GM18519 (cell line): ENCODE measurements around the gene XPR1.
"Not testable (repeated sequence)": the region's sequence is repeated elsewhere in the genome, so short reads cannot be mapped to it uniquely, and the experiment has no call there.

Source experiments
- ATAC-seq: cut with Tn5 transposase; IDR thresholded peaks from one replicate; pipeline ENCODE4 v1.9.1; 2021; ENCODE audit warnings: mild to moderate bottlenecking, moderate library complexity; ENCODE audit not compliant: unreplicated experiment, low FRiP score

Gene XPR1

GRCh38 chr1:180702376-180702775, 70.6 kb downstream of the XPR1 start:
- not testable (repeated sequence) for ATAC-seq

- ATAC-seq = not testable (repeated sequence)
Measured at GRCh38 chr1:180710746-180711145, 78.9 kb downstream of the XPR1 start.

- ATAC-seq = not testable (repeated sequence)
Measured at GRCh38 chr1:180711260-180711659, 79.4 kb downstream of the XPR1 start.

- no peak for ATAC-seq
Measured at GRCh38 chr1:180720753-180721152, 88.9 kb downstream of the XPR1 start.

GRCh38 chr1:180722586-180722985, 90.8 kb downstream of the XPR1 start:
- ATAC-seq = no peak

- no peak for ATAC-seq
Measured at GRCh38 chr1:180724055-180724454, 92.2 kb downstream of the XPR1 start.

- not testable (repeated sequence) for ATAC-seq
Measured at GRCh38 chr1:180726024-180726423, 94.2 kb downstream of the XPR1 start.

- not testable (repeated sequence) for ATAC-seq
Measured at GRCh38 chr1:180727751-180728150, 95.9 kb downstream of the XPR1 start.

GRCh38 chr1:180728472-180729106, 96.8 kb downstream of the XPR1 start:
- no peak for ATAC-seq

- ATAC-seq = no peak
Measured at GRCh38 chr1:180731131-180731530, 99.3 kb downstream of the XPR1 start.

GRCh38 chr1:180732866-180733265, 101.0 kb downstream of the XPR1 start:
- no peak for ATAC-seq

GRCh38 chr1:180734366-180734765, 102.5 kb downstream of the XPR1 start:
- no peak for ATAC-seq

GRCh38 chr1:180742663-180743062, 110.8 kb downstream of the XPR1 start:
- no peak for ATAC-seq

GRCh38 chr1:180743868-180744267, 112.0 kb downstream of the XPR1 start:
- ATAC-seq = no peak

- no peak for ATAC-seq
Measured at GRCh38 chr1:180745098-180745497, 113.3 kb downstream of the XPR1 start.

- no peak for ATAC-seq
Measured at GRCh38 chr1:180751921-180752320, 120.1 kb downstream of the XPR1 start.

- ATAC-seq = no peak
Measured at GRCh38 chr1:180754453-180754852, 122.6 kb downstream of the XPR1 start.

- ATAC-seq = no peak
Measured at GRCh38 chr1:180757657-180758056, 125.8 kb downstream of the XPR1 start.

- no peak for ATAC-seq
Measured at GRCh38 chr1:180762796-180763195, 131.0 kb downstream of the XPR1 start.

GRCh38 chr1:180765151-180765550, 133.3 kb downstream of the XPR1 start:
- ATAC-seq = no peak

GRCh38 chr1:180769889-180770288, 138.1 kb downstream of the XPR1 start:
- ATAC-seq = no peak

- no peak for ATAC-seq
Measured at GRCh38 chr1:180773210-180773865, 141.5 kb downstream of the XPR1 start.
